Fibroblast of peridontal ligament (primary cell): Measurements from ENCODE around the gene ERG.

Experiments used
- DNase-seq: peaks from one replicate; pipeline ENCODE4 v3.0.0-alpha.2; 2010; ENCODE audit errors: extremely low read depth

The ERG gene

GRCh38 chr21:38472412-38473108, 25.7 kb downstream of the ERG start:
- no peak for DNase-seq

- no peak for DNase-seq
These were observed 26.5 kb downstream of the ERG start for GRCh38 chr21:38471766-38472165.

DNA sequence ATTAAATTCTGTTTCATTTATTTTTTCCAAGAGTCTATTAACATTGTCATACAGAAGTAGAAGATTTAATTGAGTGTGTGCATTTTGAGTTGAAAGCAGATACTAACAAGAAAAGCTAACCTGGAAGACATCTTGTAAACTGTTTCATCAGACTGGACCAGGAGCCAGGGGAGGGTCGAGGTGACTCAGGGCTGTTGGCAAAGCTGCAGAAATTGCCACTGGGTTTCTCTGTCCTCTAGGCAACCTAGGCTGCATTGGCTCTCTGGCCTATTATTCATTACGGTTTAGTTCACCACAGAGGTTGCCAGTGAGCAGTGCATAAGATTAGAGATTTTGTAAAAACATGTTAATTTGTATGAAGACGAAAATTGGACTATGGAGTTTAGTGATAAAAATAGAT, 27.5 kb downstream of the ERG start:
- DNase-seq: no peak

DNA sequence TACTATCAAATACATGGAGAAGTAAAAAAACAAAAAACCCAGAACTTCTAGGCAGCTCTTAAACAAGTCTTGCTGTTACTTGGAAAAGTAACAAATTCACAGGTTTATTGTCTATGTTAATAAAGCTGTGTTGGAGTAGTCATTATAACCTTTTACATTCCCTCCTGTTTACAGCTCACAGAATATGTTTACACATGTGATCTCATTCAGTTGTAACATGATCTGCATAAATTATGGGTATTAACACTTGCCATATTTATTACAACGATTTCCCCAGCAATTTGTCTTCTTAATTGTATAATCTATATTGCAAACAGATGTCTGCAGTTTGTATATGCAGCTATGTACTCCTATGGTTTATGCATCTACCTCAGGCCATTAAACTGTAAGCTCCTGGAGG, 28.6 kb downstream of the ERG start:
- DNase-seq: no peak

DNA sequence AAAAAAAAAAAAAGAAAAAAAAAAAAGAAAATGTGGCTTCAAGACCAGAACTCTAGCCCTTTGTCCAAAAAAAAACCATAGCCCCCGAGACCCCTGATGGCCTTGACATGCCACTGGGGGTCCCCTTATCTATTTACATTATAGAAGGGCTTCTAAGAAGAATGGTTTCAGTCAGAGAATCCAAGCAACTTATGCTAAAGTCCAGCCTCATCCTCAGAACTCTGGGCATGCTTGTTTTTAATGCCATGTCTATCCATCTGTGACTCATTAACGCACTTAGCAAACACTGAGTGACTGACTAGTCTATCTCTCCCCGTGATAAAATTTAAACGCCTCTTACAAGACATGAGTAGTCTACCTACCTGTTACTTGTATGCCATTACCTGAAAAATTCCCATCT, 29.3 kb downstream of the ERG start:
- DNase-seq: no peak

DNA sequence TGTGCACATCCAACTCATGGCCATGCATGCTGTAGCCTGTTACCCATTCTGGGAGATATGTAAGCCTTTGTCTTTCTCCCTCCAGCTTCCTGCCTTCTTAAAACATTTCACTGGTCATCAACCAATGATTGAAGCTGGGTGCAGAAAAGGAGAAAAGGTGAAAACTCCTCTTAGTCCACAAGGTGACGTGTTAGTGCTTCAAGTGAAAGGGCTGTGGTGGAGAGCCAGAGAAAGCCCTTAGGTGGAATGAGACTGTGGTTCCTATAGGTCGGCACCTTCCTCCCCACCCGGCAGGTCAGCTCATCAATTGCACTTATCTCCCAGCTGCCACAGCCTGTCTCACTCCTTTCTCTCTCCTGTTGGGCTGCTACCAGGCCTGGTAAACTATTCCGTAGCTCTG, 30.4 kb downstream of the ERG start:
- DNase-seq: no peak

DNA sequence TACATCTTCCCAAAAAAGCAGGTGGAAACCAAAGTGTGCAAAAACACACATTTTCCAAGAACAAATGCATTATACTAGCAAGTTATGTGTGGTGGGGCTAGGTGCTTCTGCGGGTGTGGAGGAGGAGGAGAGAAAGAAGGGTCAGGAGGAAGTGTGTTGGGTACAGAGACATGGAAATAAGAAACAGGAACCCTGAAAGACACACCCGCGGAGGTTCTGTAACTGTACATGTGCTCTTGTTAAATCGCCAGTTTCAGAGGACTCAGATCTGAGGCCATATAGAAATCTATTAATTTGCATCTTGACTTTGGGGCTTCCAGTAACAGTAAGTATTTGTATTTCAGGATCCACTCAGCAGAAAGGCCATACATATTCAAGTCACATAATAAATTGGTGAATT, 30.9 kb downstream of the ERG start:
- no peak for DNase-seq

- no peak for DNase-seq
These were observed 38.0 kb downstream of the ERG start for GRCh38 chr21:38460171-38460742.

DNA sequence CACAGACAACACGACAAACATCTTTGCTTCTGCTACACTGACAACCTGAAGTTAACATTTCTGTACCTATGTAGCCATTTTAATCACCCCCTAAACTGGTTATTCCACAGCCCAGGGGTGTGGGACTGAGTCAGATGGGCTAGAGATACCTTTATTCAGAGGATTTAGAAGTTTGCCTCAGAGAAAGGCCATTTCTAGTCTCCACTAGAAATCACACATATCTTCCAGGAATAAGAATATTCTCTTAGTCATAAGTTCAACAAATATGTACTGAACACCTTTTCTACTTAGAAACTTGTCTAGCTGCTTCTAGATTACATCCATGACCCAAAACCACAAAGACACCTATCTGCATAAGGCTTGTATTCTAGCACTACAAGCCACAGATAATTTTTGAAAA, 38.8 kb downstream of the ERG start:
- DNase-seq: no peak

- no peak for DNase-seq
These were observed 42.9 kb downstream of the ERG start for GRCh38 chr21:38455403-38455802.

DNA sequence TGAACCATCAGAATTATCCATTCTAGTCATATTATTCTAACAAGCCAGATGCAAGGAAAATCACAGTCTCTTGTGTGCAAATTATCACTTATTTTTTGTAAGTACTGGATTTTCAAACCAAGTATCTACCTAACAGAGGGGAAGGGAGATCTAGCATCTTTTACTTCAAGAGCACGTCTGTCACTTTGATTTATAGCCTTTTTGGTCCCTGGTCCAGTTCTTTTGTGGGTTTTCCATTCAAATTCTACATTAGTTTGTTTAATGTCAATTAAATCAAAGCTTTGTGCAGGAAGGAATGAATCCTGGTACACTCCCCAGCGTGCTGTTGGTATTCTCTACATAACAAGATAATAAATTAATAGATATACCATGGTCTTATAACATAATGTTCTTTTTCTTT, 43.6 kb downstream of the ERG start:
- no peak for DNase-seq

- DNase-seq: no peak
These were observed 44.1 kb downstream of the ERG start for GRCh38 chr21:38454161-38454560.

GRCh38 chr21:38448671-38449385, 49.4 kb downstream of the ERG start:
- DNase-seq: no peak

DNA sequence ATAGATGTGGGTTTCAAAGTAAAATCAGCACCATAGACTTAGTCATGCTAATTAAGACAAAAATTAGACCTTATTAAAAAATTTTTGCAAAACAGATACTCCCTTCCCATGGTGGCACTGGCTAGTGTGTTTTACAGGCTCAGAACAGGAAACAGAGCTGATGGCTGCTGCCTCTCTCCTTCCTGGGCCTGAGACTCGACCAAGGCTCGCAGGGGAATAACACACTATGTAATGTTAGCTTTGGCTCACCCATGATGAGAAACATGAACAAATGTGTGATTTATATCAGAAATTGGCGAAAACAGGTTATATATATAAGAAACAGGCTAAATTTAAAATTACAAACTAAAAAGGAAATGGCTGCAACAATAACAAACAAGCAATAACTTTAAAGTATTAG, 50.7 kb downstream of the ERG start:
- DNase-seq: no peak

DNA sequence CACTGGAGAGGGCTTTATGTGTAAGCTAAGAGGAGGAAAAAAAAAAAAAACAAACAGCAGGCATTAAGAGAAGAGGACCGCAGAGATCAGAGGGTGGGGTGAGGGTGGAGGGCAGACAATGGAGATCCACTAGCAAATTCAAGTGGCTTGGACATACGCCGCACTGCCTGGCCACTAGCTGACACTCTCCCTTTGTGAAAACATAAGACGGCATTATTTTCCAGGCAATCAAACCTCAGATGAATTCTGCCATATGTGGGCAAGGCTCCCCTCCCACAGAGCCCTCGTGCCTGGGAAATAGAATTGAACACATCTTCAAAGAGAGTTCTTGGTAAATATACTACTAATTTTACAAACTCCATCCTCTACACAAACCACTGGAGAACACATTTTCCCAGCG, 53.6 kb downstream of the ERG start:
- DNase-seq: no peak

DNA sequence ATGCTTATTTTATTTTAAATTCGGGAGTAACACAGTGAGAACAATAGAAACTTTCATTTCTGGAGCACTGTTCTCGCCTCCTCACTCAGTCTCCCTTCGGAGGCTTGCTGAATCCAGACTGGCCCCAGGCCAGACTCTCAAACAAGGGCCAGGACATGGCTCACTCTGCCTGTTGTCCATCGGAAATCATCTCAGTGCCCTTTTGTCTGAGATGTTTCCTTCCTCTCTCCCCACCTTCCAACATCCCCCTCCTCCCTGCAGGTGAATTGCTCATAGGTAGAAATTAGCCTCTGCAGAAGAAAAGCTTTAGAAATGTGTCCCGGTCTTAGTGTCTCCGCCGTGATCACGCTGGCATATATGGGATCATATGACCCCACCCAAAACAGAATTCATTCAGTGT, 55.2 kb downstream of the ERG start:
- DNase-seq: no peak

DNA sequence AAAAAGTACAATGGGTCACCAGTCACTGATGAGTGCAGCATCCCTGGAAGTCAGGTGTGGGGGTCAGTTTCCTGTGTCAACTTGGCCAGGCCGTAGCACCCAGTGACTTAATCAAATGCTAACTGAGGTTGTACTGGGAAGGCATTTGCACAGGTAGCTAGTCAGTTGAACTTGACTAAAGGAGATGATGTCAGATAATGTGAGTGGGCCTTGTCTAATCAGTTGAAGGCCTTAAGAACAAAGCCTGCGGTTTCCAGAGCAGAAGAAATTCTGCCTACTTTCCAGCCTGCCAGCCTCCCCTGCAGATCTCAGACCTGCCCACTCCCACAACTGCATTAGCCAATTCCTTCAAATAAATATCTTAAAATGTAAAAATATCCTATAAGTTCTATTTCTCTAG, 57.1 kb downstream of the ERG start:
- DNase-seq: no peak

GRCh38 chr21:38440746-38441145, 57.5 kb downstream of the ERG start:
- DNase-seq: no peak

DNA sequence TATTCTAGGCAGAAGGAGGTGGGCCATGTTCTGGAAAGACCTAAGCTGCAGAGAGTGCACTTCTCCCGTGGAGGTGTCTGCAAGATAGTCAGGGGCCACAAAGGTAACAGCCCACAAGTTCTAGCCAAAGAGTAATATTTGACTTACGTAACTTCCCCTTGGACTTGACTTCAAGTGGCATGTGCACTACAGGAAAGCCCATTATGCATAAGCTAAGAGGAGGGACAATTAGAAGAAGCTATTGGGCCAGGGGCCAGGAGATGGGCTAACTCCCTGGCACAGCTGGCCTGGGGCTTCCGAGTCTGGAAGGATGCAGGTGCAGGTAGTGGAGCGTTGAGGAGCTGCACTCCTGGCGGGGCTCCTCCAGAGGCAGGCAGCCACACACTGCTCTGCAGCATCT, 58.3 kb downstream of the ERG start:
- DNase-seq: no peak

GRCh38 chr21:38439426-38439825, 58.9 kb downstream of the ERG start:
- no peak for DNase-seq

GRCh38 chr21:38438462-38438893, 59.8 kb downstream of the ERG start:
- no peak for DNase-seq

DNA sequence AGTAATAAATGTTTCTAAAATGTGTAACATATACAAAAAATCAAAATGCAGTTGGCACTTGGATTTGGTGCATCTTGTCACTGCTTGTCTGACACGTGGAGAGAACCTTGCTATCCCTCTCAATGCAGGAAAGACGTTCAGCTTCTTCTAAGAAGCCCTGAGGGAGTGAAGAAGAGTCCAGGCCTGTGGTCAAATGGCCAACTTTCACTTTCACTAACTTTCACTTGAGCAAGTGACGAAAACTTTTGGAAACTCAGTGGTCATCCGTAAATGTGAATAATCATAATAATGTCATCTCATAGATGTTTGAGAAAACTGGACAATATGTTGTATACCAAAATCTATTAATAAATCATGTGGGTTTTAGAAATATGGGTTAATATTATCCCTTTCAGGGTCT, 61.9 kb downstream of the ERG start:
- no peak for DNase-seq

DNA sequence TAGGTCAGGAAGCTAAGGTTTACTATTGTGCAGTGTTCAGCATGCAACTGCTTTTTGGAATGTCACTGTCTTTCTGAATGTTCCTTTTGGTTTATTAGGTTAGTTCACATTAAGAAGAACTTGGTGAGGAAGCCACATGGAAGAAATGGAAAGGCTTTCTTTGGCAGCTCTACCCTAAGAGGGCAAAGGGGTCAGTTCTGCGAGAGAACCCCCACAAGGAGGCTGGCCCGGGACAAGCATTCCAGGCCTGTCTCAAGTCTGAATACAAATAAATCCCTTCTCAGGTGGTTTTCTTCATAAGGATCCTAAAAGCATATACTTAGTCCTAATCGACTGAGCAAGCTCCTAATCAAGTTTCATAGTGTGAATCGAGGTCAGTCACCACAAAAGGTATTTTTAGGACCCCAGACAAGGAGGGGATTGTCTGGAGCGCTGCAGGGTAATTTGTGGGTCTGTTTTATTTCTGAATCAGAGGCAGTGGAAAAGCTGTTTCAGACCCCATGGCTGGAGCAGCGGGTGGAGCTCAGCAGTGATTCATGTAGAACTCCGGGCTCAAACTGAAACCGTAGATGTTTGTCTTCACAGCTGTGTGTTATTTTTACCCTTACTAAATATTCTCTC, 63.3 kb downstream of the ERG start:
- DNase-seq: peak; percentile 19
